ENCODE results near the gene PSRC1. TPM values are rescaled to one million over a fixed set of nuclear protein-coding genes. Genes with fewer than 3 reads are reported as not detected.
"Not testable (repeated sequence)": the region's sequence is repeated elsewhere in the genome, so short reads cannot be mapped to it uniquely, and the experiment has no call there.

PSRC1 gene
- total and polyA plus RNA-seq, 12 donors, result 0.34 to 2.9 (median 0.73) TPM

GRCh38 chr1:109306832-109307273 is 23.9 kb upstream of the PSRC1 start, which contains the start of gene MYBPHL:
MYBPHL (minus strand) TSS chr1:109307011; CDS start chr1:109306991, 20 bp downstream.
- no peak for DNase-seq
- intact Hi-C loops (cut with DNase I), result loop anchor here in 1 of 10 donors (2.0 kb wide), 1 partner anchor 24 kb away; the partner anchor contains the start of gene PSRC1
- TF ChIP-seq CTCF (IDR thresholded peaks at IDR 0.05), result no peak
- Histone ChIP-seq H3K9me3 (no peaks in the 10 kb centered on the region), H3K27me3 (no peaks in the 10 kb centered on the region), H3K4me1 (peaks cover 9 to 54% (median 38%) of the 10 kb centered on the region in 9 donors), H3K4me3 (no peak within 1 kb of the TSS), H3K36me3 (peaks cover 0 to 33% (median 6%) of the 10 kb centered on the region in 9 donors), H3K27ac (peak within 1 kb of the TSS in 9 of 10 donors; percentile 4 to 72 (median 51))
- WGBS, 2 donors, result 56 to 66% methylated on average over 7 of the region's 7 CpGs
- ATAC-seq, result peak in 6 of 8 donors; percentile 8 to 48 (median 21)

- peak overlapping the region in 4 of 10 donors; percentile 20 to 65 (median 48) for H3K27ac ChIP-seq
- peaks cover 0 to 24% (median 4%) of the 10 kb centered on the region in 9 donors for H3K36me3 ChIP-seq
- peak in 1 of 8 donors; percentile 5 for ATAC-seq
- intact Hi-C loops (cut with DNase I), result loop anchor here in 1 of 10 donors (2.0 kb wide), 1 partner anchor 23 kb away; the partner anchor contains the start of gene PSRC1
- WGBS, 2 donors, result 61 to 68% methylated on average over 10 of the region's 10 CpGs
- not testable (repeated sequence) for H3K27me3 ChIP-seq, H3K4me3 ChIP-seq, H3K9me3 ChIP-seq, DNase-seq
- H3K4me1 ChIP-seq, result peaks cover 9 to 54% (median 38%) of the 10 kb centered on the region in 9 donors
These were observed 23.0 kb upstream of the PSRC1 start for GRCh38 chr1:109305991-109306390.

GRCh38 chr1:109304226-109304920 is 21.4 kb upstream of the PSRC1 start:
- Histone ChIP-seq H3K27ac (peak overlapping the region in 6 of 10 donors; percentile 32 to 50 (median 40)), H3K4me3 (no peak overlapping the region), H3K27me3 (no peaks in the 10 kb centered on the region), H3K36me3 (peaks cover 0 to 8% (median 0%) of the 10 kb centered on the region in 9 donors), H3K4me1 (peaks cover 9 to 70% (median 46%) of the 10 kb centered on the region in 9 donors), H3K9me3 (no peaks in the 10 kb centered on the region)
- intact Hi-C loops (cut with DNase I), result no loop called here
- peak in 1 of 2 donors; percentile 20 for DNase-seq
- no peak for TF ChIP-seq CTCF (IDR thresholded peaks at IDR 0.05)
- 42 to 48% methylated on average over 8 of the region's 8 CpGs for WGBS, 2 donors
- ATAC-seq, result peak in 7 of 8 donors; percentile 7 to 86 (median 20)

GRCh38 chr1:109301874-109302273 is 18.9 kb upstream of the PSRC1 start:
- Histone ChIP-seq H3K4me3 (no peak overlapping the region), H3K27ac (no peak overlapping the region), H3K27me3 (no peaks in the 10 kb centered on the region), H3K4me1 (peaks cover 6 to 69% (median 50%) of the 10 kb centered on the region in 9 donors), H3K36me3 (no peaks in the 10 kb centered on the region), H3K9me3 (no peaks in the 10 kb centered on the region)
- WGBS, 2 donors, result 86 to 89% methylated on average over 5 of the region's 5 CpGs
- intact Hi-C loops (cut with DNase I), result no loop called here
- no peak for TF ChIP-seq CTCF (IDR thresholded peaks at IDR 0.05)
- no peak for DNase-seq
- ATAC-seq, result no peak

Data from heart right ventricle (tissue), 16 donors.